ENCODE data around the gene TTC21A. TPM values are rescaled to one million over a fixed set of nuclear protein-coding genes. Genes with fewer than 3 reads are reported as not detected.

The TTC21A gene
- total RNA-seq, 1 experiment from 2014 or later = 9.5 TPM

GRCh38 chr3:39149498-39150147 is 42.1 kb downstream of the TTC21A start:
- H3K4me3 ChIP-seq = no peak overlapping the region

GRCh38 chr3:39150148-39150802 is 42.8 kb downstream of the TTC21A start:
- peaks cover 8% of the 10 kb centered on the region; the same call in 1 of the 2 replicates for H4K20me1 ChIP-seq (ENCODE audit: insufficient read depth)
- H3K9me2 ChIP-seq (ENCODE audit: insufficient read depth) = no peaks in the 10 kb centered on the region
- H3K4me3 ChIP-seq = peak overlapping the region; percentile 85; the same call in 1 of the 2 replicates
- H3F3A ChIP-seq (ENCODE audit: insufficient read depth, low read depth) = peaks cover 50% of the 10 kb centered on the region
- no peaks in the 10 kb centered on the region for H3K27me3 ChIP-seq (ENCODE audit: insufficient read depth, low read depth)
- peaks cover 65% of the 10 kb centered on the region for H3K4me1 ChIP-seq (replicated peaks; ENCODE audit: insufficient read depth)
- POLR2A ChIA-PET (ENCODE audit: unreplicated experiment) = interaction anchor here (0.7 kb wide), 3 partner anchors 9 to 138 kb away, joined by 4 to 5 read pairs (median 4); no protein-coding TSS in a partner anchor
- no TSS peak for BruUV-seq (replicated peaks)
- CTCF ChIA-PET = interaction anchor here (1.1 kb wide), 1 partner anchor 24 kb away, joined by 3 read pairs; no protein-coding TSS in a partner anchor
- peaks cover 46% of the 10 kb centered on the region for H3K79me2 ChIP-seq (ENCODE audit: low read depth)
- no peaks in the 10 kb centered on the region for H3K36me3 ChIP-seq (ENCODE audit: low read depth)
- H3K4me2 ChIP-seq = peak overlapping the region; percentile 96
- intact Hi-C loops (cut with micrococcal nuclease; ENCODE audit: unreplicated experiment) = no loop called here
- peak overlapping the region; percentile 94 for H3K27ac ChIP-seq
- DNase-seq = no peak
- H3K9me3 ChIP-seq (ENCODE audit: insufficient read depth, low read depth) = no peaks in the 10 kb centered on the region
- no peak overlapping the region for H2AFZ ChIP-seq
- TF ChIP-seq CTCF (conservative IDR thresholded peaks at IDR 0.05) = no peak
- TF ChIP-seq EZH2 (IDR thresholded peaks at IDR 0.05; ENCODE audit: low read depth) = no peak

More at GRCh38 chr3:39149498-39150147, 42.1 kb downstream of the TTC21A start:
- Histone ChIP-seq H3K27me3 (ENCODE audit: insufficient read depth, low read depth) (no peaks in the 10 kb centered on the region), H3F3A (ENCODE audit: insufficient read depth, low read depth) (peaks cover 50% of the 10 kb centered on the region), H3K4me2 (peak overlapping the region; percentile 96), H2AFZ (no peak overlapping the region), H4K20me1 (ENCODE audit: insufficient read depth) (peaks cover 8% of the 10 kb centered on the region; the same call in 1 of the 2 replicates), H3K9me2 (ENCODE audit: insufficient read depth) (no peaks in the 10 kb centered on the region), H3K79me2 (ENCODE audit: low read depth) (peaks cover 46% of the 10 kb centered on the region), H3K4me1 (replicated peaks; ENCODE audit: insufficient read depth) (peaks cover 65% of the 10 kb centered on the region), H3K9me3 (ENCODE audit: insufficient read depth, low read depth) (no peaks in the 10 kb centered on the region), H3K27ac (peak overlapping the region; percentile 94; the same call in 1 of the 2 replicates), H3K36me3 (ENCODE audit: low read depth) (no peaks in the 10 kb centered on the region)
- intact Hi-C loops (cut with micrococcal nuclease; ENCODE audit: unreplicated experiment) = loop anchor here (10.0 kb wide), 1 partner anchor 1205 kb away; no protein-coding TSS in a partner anchor
- DNase-seq = peak; percentile 48 to 55
- CTCF ChIA-PET = interaction anchor here (1.1 kb wide), 1 partner anchor 23 kb away, joined by 3 read pairs; no protein-coding TSS in a partner anchor
- no TSS peak for BruUV-seq (replicated peaks)
- POLR2A ChIA-PET (ENCODE audit: unreplicated experiment) = interaction anchor here (0.6 to 0.7 kb wide), 2 partner anchors 28 to 46 kb away, joined by 4 to 5 read pairs; no protein-coding TSS in a partner anchor
- TF ChIP-seq EZH2 (IDR thresholded peaks at IDR 0.05; ENCODE audit: low read depth) (no peak), CTCF (conservative IDR thresholded peaks at IDR 0.05) (no peak)

All from PC-9 (cell line).